Subcutaneous adipose tissue (tissue), 4 donors: ENCODE measurements around the gene GEMIN7. TPM values are rescaled to one million over a fixed set of nuclear protein-coding genes. Genes with fewer than 3 reads are reported as not detected.

Experiments used
- CTCF ChIP-seq: fragments of 450-650 bp; IDR thresholded peaks from one replicate; pipeline ENCODE4 v1.5.1; 2016; ENCODE audit warnings: low read depth, mild to moderate bottlenecking, control low read depth, antibody characterized with exemption, moderate library complexity
- total RNA-seq, 4 donors: library from RNA; depleted of rRNA; stranded (reverse); fragments of >200 nt; gene quantifications; one replicate each; pipeline ENCODE4 v1.1.0, GENCODE V29; 2016

Gene GEMIN7
- total RNA-seq, 4 donors from 2014 or later = 10.3 to 25.8 (median 19.0) TPM

- no peak for TF ChIP-seq CTCF
Observed at GRCh38 chr19:45122832-45123231, 43.8 kb downstream of the GEMIN7 start.

DNA sequence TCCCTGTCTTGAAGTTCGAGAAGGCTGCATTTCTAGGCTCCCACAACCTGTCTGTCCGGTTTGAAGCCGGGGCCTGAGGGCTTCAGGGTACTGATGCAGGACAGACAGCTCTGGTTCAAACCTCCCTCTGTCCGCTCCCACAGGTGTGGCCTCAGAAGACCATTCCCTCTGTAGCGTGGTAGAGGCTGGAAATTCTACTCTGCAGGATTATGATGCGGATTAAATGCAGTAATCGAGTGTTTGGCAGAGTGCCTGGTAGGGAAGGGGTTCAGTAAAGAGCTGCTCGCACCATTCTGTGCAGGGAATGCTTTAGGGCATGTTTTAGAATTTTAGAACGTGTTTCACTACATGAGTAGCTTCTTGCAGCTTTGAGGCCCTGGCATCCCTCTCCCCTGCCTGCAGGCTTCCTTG is 44.4 kb downstream of the GEMIN7 start:
- no peak for TF ChIP-seq CTCF

- no peak for TF ChIP-seq CTCF
Observed at GRCh38 chr19:45124021-45124420, 45.0 kb downstream of the GEMIN7 start.

DNA sequence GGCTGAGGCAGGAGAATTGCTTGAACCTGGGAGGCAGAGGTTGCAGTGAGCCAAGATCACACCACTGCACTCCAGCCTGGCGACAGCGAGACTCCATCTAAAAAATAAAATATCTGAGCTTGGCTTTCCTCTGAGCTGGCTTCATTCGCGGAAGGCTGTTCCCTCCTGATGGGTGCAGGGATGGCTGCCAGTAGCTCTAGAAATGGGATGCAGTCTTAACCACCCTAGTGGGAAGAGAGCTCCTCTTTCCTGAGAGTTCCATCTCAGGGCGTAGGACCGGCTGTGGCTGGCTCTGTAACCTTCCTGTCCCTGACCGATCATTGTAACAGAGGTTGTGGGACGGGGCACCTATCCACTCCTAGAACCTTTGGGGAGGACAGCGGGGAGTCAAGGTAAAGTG is 46.3 kb downstream of the GEMIN7 start:
- no peak for TF ChIP-seq CTCF

GRCh38 chr19:45125975-45126493 is 47.0 kb downstream of the GEMIN7 start:
- no peak for TF ChIP-seq CTCF

DNA sequence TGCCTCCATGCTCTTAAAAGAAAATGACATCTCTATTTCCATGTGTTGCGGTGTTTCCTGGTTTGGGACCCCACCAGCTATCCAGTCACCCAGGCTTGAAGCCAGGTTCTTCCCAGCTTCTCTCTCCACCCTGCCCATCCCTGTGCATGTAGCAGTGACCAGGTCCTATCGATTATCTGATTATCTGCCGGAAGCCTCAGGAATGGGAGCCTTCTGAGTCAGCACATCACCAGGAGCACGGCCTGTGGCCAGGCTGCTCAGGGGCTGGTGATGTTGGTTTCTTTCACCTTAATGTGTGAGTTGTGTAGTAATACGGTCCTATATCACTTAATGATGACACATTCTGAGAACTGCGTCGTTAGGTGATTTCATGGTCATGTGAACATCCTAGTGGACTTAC is 47.6 kb downstream of the GEMIN7 start:
- TF ChIP-seq CTCF = no peak

- no peak for TF ChIP-seq CTCF
Observed at GRCh38 chr19:45128146-45128545, 49.1 kb downstream of the GEMIN7 start.
